DND-41 (cell line): ENCODE results near the gene SESTD1.

ENCODE experiments used
- EZH2 ChIP-seq: IDR thresholded peaks from 3 replicates; pipeline ENCODE4 v1.6.1; 2012; ENCODE audit warnings: borderline replicate concordance, low read depth, mild to moderate bottlenecking, moderate library complexity, low read length, inconsistent platforms; ENCODE audit not compliant: severe bottlenecking
- TF ChIP-seq, protein P1 (sequence below): IDR thresholded peaks from 2 replicates; pipeline ENCODE4 v1.5.1; 2012; ENCODE audit warnings: borderline replicate concordance, low read length, moderate library complexity, mild to moderate bottlenecking; ENCODE audit not compliant: poor library complexity, severe bottlenecking; ENCODE audit errors: extremely low read depth

DNA sequence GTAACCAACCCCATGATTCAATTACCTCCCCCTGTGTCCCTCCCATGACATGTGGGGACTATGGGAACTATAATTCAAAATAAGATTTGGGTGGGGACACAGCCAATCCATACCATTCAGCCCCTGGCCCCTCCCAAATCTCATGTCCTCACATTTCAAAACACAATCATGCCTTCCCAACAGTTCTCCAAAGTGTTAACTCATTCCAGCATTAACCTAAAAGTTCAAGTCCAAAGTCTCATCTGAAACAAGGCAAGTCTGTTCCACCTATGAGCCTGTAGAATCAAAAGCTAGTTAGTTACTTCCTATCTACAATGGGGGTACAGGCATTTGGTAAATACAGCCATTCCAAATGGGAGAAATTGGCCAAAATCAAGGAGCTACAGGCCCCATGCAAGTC lies 182.7 kb downstream of the SESTD1 start:
- TF ChIP-seq, protein P1, sequence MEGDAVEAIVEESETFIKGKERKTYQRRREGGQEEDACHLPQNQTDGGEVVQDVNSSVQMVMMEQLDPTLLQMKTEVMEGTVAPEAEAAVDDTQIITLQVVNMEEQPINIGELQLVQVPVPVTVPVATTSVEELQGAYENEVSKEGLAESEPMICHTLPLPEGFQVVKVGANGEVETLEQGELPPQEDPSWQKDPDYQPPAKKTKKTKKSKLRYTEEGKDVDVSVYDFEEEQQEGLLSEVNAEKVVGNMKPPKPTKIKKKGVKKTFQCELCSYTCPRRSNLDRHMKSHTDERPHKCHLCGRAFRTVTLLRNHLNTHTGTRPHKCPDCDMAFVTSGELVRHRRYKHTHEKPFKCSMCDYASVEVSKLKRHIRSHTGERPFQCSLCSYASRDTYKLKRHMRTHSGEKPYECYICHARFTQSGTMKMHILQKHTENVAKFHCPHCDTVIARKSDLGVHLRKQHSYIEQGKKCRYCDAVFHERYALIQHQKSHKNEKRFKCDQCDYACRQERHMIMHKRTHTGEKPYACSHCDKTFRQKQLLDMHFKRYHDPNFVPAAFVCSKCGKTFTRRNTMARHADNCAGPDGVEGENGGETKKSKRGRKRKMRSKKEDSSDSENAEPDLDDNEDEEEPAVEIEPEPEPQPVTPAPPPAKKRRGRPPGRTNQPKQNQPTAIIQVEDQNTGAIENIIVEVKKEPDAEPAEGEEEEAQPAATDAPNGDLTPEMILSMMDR = no peak
- no peak for TF ChIP-seq EZH2
